HepG2 (cell line): ENCODE results near the gene KCTD14. TPM values are rescaled to one million over a fixed set of nuclear protein-coding genes. Genes with fewer than 3 reads are reported as not detected.
A peak's percentile ranks its signal among the peaks of the same experiment; 100 is the strongest.

ENCODE experiments used
- ADNP ChIP-seq: sonication (generic); formaldehyde crosslinking; IDR thresholded peaks from 2 replicates; pipeline ENCODE4 v1.4.0; 2020; ENCODE audit warnings: missing genetic modification reagents
- CHD2 ChIP-seq: IDR thresholded peaks from 2 replicates; pipeline ENCODE4 v1.6.1; 2011; ENCODE audit warnings: low read depth, low read length, improper control_type of control experiment
- HMG20B ChIP-seq: conservative IDR thresholded peaks from 2 replicates; pipeline ENCODE4 v1.6.1; 2016; ENCODE audit warnings: missing genetic modification reagents, missing compliant biosample characterization
- IRF2 ChIP-seq: IDR thresholded peaks from 2 replicates; pipeline ENCODE4 v1.6.1; 2018; ENCODE audit warnings: missing genetic modification reagents, missing compliant biosample characterization
- ONECUT2 ChIP-seq: sonication (generic); formaldehyde crosslinking; IDR thresholded peaks from 2 replicates; pipeline ENCODE4 v1.4.0; 2020; ENCODE audit warnings: missing genetic modification reagents
- PAX8 ChIP-seq: sonication (generic); formaldehyde crosslinking; IDR thresholded peaks from 2 replicates; pipeline ENCODE4 v1.8.0; 2022; ENCODE audit warnings: mild to moderate bottlenecking, missing genetic modification reagents, borderline replicate concordance
- RBM39 ChIP-seq: fragments of 200-400 bp; formaldehyde crosslinking; IDR thresholded peaks from one replicate; pipeline ENCODE4 v1.6.1; 2018; ENCODE audit warnings: antibody characterized with exemption, mild to moderate bottlenecking, low read depth, low read length; ENCODE audit not compliant: poor library complexity, severe bottlenecking
- SOX5 ChIP-seq: IDR thresholded peaks from 2 replicates; pipeline ENCODE4 v1.6.1; 2016; ENCODE audit warnings: borderline replicate concordance
- SP2 ChIP-seq: sonication (generic); formaldehyde crosslinking; IDR thresholded peaks from 2 replicates; pipeline ENCODE4 v1.5.1; 2020; ENCODE audit warnings: mild to moderate bottlenecking, missing genetic modification reagents
- SP4 ChIP-seq: sonication (generic); formaldehyde crosslinking; IDR thresholded peaks from 2 replicates; pipeline ENCODE4 v1.8.1; 2023; ENCODE audit warnings: mild to moderate bottlenecking, missing genetic modification reagents
- SRY ChIP-seq: sonication (generic); formaldehyde crosslinking; IDR thresholded peaks from 2 replicates; pipeline ENCODE4 v1.8.0; 2022; ENCODE audit warnings: mild to moderate bottlenecking, missing genetic modification reagents
- TAF15 ChIP-seq: fragments of 200-400 bp; formaldehyde crosslinking; IDR thresholded peaks from one replicate; pipeline ENCODE4 v1.6.1; 2018; ENCODE audit warnings: mild to moderate bottlenecking, low read depth, low read length; ENCODE audit not compliant: poor library complexity, severe bottlenecking
- YEATS2 ChIP-seq: sonication (generic); formaldehyde crosslinking; IDR thresholded peaks from 2 replicates; pipeline ENCODE4 v1.4.0; 2020; ENCODE audit warnings: missing genetic modification reagents, borderline replicate concordance
- ZFX ChIP-seq: sonication (generic); formaldehyde crosslinking; IDR thresholded peaks from 2 replicates; pipeline ENCODE4 v1.4.0; 2020; ENCODE audit warnings: mild to moderate bottlenecking, low read depth, missing genetic modification reagents, moderate library complexity
- ZNF3 ChIP-seq: IDR thresholded peaks from 2 replicates; pipeline ENCODE4 v1.7.0; 2017; ENCODE audit warnings: inconsistent platforms
- ZNF430 ChIP-seq: sonication (generic); formaldehyde crosslinking; IDR thresholded peaks from 2 replicates; pipeline ENCODE4 v1.9.0; 2021; ENCODE audit warnings: mild to moderate bottlenecking, missing genetic modification reagents
- ZNF652 ChIP-seq: IDR thresholded peaks from 2 replicates; pipeline ENCODE4 v1.6.1; 2016; ENCODE audit warnings: low read depth, borderline replicate concordance
- polyA plus RNA-seq, 8 experiments: library from polyadenylated mRNA; depleted of rRNA in 3 of 8; stranded (reverse) in 7 of 8; unstranded in 1 of 8; fragments of >200 nt; fragmentation: Illumina TruSeq in 4 of 8; extraction: Trizol in 4 of 8; gene quantifications; 2 replicates each; pipeline versions ENCODE4 v1.2.1 to v1.2.3, GENCODE V29; 2011 to 2016; ENCODE audit warnings: low read depth in 4 of 8, missing spikeins in 1 of 8, mixed read lengths in 1 of 8; ENCODE audit not compliant: insufficient read depth in 1 of 8
- total RNA-seq, 5 experiments: library from RNA; depleted of rRNA; stranded (reverse); fragments of >200 nt; fragmentation: Illumina TruSeq; extraction: Trizol; gene quantifications; 2 replicates each; pipeline ENCODE4 v1.2.3, GENCODE V29; 2016; ENCODE audit warnings: low read depth in 1 of 5
- TF ChIP-seq, protein P1 (sequence below): sonication (generic); formaldehyde crosslinking; IDR thresholded peaks from 2 replicates; pipeline ENCODE4 v1.5.0; 2020; ENCODE audit warnings: mild to moderate bottlenecking, missing genetic modification reagents, borderline replicate concordance
- TF ChIP-seq, protein P2 (sequence below): sonication (generic); formaldehyde crosslinking; IDR thresholded peaks from 2 replicates; pipeline ENCODE4 v1.8.0; 2022; ENCODE audit warnings: missing genetic modification reagents, low read depth, mild to moderate bottlenecking, borderline replicate concordance
- TF ChIP-seq, protein P3 (sequence below): sonication (generic); formaldehyde crosslinking; IDR thresholded peaks from 2 replicates; pipeline ENCODE4 v1.4.0; 2020; ENCODE audit warnings: missing genetic modification reagents

Gene KCTD14
- total and polyA plus RNA-seq, 2 of the 13 experiments (the other 11 are each of a cell fraction or from before 2014, with no cell fraction given): 10.3 to 15.6 TPM

DNA sequence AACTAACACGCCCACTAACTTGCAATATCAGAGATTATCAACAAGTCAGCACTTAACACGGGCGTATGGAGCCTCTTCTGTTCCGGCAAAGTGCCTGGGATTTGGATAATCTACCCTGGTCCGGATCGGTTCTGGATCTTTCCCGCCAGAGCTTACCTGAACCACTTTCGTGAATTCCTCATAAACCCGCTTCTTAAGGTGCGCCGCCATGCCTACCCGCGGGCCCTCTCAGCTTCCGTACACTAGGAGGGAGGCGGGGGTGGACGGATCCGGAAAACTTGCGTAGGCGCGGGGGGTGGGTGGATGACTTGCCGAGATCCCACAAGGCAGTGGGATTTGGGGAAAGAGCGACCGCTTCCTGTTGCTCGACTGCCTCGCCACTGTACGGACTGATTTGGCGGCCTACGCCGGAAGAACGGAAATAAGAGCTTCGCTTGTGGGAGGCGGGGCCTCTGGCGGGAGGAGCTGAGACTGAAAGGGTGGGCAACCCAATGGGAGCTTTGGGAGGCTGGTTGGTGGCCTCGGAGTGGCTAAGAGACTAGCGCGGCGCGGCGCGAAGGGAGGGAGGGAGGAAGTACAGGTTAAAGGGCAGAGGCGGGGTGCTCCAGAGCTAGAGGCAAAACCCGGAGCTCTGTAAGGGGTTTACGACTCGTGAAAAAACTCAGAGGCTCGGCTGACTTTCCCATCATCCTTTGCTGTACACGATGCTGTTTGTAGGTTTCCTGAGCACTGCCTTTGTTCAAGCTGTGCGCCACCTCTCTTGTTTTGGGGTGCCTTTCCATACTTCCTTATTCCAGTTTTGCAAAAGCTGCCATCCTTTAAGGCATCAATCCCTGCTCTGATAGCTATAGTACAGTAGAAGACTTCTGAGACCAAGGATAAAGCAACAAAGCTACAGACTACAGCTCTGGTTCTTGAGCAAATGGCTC, 28.4 kb downstream of the KCTD14 start, which contains the start of gene INTS4 (continued):
- TF ChIP-seq SP4 (CRISPR knock-in tag) (peak; percentile 96), CHD2 (peak; percentile 66), ZNF430 (CRISPR knock-in tag) (peak; percentile 93), RBM39 (no peak), ADNP (CRISPR knock-in tag) (no peak), ZFX (peak; percentile 86), HMG20B (CRISPR knock-in tag) (0 out of 2 replicates have a peak, but pooled peaks have one; percentile 6), SP2 (peak; percentile 91), ZNF3 (CRISPR knock-in tag) (no peak), ONECUT2 (CRISPR knock-in tag) (no peak), SOX5 (CRISPR knock-in tag) (peak; percentile 26; the same call in 1 of the 2 replicates), ZNF652 (no peak), SRY (CRISPR knock-in tag) (no peak), TAF15 (no peak), PAX8 (CRISPR knock-in tag) (no peak), IRF2 (CRISPR knock-in tag) (peak; percentile 88), YEATS2 (CRISPR knock-in tag) (peak; percentile 91)
- TF ChIP-seq, protein P1, sequence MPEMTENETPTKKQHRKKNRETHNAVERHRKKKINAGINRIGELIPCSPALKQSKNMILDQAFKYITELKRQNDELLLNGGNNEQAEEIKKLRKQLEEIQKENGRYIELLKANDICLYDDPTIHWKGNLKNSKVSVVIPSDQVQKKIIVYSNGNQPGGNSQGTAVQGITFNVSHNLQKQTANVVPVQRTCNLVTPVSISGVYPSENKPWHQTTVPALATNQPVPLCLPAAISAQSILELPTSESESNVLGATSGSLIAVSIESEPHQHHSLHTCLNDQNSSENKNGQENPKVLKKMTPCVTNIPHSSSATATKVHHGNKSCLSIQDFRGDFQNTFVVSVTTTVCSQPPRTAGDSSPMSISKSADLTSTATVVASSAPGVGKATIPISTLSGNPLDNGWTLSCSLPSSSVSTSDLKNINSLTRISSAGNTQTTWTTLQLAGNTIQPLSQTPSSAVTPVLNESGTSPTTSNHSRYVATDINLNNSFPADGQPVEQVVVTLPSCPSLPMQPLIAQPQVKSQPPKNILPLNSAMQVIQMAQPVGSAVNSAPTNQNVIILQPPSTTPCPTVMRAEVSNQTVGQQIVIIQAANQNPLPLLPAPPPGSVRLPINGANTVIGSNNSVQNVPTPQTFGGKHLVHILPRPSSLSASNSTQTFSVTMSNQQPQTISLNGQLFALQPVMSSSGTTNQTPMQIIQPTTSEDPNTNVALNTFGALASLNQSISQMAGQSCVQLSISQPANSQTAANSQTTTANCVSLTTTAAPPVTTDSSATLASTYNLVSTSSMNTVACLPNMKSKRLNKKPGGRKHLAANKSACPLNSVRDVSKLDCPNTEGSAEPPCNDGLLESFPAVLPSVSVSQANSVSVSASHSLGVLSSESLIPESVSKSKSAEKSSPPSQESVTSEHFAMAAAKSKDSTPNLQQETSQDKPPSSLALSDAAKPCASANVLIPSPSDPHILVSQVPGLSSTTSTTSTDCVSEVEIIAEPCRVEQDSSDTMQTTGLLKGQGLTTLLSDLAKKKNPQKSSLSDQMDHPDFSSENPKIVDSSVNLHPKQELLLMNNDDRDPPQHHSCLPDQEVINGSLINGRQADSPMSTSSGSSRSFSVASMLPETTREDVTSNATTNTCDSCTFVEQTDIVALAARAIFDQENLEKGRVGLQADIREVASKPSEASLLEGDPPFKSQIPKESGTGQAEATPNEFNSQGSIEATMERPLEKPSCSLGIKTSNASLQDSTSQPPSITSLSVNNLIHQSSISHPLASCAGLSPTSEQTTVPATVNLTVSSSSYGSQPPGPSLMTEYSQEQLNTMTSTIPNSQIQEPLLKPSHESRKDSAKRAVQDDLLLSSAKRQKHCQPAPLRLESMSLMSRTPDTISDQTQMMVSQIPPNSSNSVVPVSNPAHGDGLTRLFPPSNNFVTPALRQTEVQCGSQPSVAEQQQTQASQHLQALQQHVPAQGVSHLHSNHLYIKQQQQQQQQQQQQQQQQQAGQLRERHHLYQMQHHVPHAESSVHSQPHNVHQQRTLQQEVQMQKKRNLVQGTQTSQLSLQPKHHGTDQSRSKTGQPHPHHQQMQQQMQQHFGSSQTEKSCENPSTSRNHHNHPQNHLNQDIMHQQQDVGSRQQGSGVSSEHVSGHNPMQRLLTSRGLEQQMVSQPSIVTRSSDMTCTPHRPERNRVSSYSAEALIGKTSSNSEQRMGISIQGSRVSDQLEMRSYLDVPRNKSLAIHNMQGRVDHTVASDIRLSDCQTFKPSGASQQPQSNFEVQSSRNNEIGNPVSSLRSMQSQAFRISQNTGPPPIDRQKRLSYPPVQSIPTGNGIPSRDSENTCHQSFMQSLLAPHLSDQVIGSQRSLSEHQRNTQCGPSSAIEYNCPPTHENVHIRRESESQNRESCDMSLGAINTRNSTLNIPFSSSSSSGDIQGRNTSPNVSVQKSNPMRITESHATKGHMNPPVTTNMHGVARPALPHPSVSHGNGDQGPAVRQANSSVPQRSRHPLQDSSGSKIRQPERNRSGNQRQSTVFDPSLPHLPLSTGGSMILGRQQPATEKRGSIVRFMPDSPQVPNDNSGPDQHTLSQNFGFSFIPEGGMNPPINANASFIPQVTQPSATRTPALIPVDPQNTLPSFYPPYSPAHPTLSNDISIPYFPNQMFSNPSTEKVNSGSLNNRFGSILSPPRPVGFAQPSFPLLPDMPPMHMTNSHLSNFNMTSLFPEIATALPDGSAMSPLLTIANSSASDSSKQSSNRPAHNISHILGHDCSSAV (CRISPR knock-in tag): 0 out of 2 replicates have a peak, but pooled peaks have one; percentile 40
- TF ChIP-seq, protein P2, sequence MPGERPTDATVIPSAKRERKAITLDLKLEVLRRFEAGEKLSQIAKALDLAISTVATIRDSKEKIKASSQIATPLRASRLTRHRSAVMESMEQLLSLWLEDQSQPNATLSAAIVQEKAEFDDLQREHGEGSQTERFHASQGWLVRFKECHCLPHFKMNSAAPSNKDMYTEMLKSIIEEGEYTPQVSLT (CRISPR knock-in tag): no peak
- TF ChIP-seq, protein P3, sequence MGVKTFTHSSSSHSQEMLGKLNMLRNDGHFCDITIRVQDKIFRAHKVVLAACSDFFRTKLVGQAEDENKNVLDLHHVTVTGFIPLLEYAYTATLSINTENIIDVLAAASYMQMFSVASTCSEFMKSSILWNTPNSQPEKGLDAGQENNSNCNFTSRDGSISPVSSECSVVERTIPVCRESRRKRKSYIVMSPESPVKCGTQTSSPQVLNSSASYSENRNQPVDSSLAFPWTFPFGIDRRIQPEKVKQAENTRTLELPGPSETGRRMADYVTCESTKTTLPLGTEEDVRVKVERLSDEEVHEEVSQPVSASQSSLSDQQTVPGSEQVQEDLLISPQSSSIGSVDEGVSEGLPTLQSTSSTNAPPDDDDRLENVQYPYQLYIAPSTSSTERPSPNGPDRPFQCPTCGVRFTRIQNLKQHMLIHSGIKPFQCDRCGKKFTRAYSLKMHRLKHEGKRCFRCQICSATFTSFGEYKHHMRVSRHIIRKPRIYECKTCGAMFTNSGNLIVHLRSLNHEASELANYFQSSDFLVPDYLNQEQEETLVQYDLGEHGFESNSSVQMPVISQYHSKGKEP: 0 out of 2 replicates have a peak, but pooled peaks have one; percentile 42
